H4 (cell line): ENCODE results near the gene DTX3. TPM values are rescaled to one million over a fixed set of nuclear protein-coding genes. Genes with fewer than 3 reads are reported as not detected.
"Not testable (repeated sequence)": the region's sequence is repeated elsewhere in the genome, so short reads cannot be mapped to it uniquely, and the experiment has no call there.

Experiments
- DNase-seq: peaks from one replicate; pipeline ENCODE4 v3.0.0-alpha.2; 2015; ENCODE audit warnings: low spot score
- total RNA-seq: library from RNA; depleted of rRNA; stranded (reverse); fragments of >200 nt; shearing (Covaris generic); gene quantifications from 2 replicates; pipeline ENCODE4 v1.2.3, GENCODE V29; 2014

Gene DTX3
- total RNA-seq, 1 experiment from 2014 or later, result 10.7 TPM

DNA sequence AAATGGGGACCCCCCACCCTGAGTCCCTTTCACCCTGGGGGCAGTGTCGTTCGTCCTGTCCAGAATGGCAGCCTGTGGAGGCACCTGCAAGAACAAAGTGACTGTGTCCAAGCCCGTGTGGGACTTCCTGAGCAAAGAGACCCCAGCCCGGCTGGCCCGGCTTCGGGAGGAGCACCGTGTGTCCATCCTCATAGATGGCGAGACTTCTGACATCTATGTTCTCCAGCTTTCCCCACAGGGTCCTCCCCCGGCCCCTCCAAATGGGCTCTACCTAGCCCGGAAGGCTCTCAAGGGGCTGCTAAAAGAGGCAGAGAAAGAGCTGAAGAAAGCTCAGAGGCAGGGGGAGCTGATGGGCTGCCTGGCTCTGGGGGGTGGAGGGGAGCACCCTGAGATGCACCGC, 2.2 kb downstream of the DTX3 start:
- no peak for DNase-seq

DNA sequence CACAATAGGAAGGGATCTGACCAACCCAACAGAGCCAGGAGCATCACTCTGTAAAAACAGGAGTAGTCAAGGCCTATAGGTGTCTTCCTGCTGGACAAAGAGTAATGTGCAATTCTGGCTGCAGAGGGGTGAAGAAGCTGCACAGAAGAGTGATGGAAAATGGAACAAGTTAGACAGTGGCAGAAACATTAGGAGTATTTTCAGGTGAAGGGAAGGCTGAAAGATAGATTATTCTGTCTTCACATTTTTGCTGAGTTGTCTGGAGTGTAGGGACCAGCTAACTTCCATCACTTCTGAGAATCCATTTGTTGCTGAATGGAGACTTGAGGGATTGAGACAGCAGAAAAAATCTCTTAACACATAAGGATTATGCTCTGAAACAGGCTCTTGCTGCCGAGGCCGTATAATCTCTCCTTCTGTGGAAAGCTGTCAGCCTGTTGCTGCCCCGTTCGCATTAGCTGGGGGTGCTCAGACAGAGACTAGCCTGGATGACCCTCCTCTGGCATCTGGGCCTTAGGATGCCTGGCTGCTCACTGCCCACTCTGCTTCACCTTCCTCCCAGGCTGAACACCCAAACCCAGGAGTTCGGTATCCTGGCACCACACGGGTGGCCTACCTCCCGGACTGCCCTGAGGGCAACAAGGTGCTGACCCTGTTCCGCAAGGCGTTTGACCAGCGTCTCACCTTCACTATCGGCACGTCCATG, 3.5 kb downstream of the DTX3 start:
- DNase-seq, result no peak

DNA sequence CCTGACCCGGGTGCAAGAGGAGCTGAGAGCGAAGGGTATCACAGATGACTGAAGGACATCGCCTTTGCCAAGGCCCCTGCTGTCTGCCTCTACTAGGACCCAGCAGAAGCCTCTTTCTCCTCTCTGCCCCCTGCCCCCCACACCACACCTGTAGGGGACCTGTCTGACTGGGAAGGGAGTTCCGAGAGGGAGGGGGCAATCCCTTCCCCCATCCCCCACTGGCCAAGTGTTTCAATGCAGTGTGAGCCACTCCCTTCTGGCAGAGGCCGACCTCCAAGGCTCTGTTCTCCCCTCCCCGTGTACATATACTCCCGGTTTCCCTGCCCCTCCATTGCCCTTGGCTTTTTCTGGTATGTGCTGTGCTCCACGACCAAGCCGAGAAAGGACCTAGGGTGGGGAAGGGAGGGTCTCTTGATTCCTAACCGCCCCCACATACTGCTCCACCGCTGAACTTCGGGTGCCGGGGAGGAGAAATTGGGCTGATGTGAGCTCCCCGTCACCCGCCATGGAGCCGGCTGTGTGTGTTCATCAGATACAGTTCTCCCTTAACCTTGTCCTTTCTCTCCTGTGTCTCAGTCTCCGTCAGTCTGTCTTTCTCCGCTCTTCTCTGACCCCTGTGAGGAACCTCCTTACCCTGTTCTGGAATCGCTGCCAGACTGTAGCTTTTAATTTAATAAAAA, 4.6 kb downstream of the DTX3 start:
- DNase-seq, result no peak

DNA sequence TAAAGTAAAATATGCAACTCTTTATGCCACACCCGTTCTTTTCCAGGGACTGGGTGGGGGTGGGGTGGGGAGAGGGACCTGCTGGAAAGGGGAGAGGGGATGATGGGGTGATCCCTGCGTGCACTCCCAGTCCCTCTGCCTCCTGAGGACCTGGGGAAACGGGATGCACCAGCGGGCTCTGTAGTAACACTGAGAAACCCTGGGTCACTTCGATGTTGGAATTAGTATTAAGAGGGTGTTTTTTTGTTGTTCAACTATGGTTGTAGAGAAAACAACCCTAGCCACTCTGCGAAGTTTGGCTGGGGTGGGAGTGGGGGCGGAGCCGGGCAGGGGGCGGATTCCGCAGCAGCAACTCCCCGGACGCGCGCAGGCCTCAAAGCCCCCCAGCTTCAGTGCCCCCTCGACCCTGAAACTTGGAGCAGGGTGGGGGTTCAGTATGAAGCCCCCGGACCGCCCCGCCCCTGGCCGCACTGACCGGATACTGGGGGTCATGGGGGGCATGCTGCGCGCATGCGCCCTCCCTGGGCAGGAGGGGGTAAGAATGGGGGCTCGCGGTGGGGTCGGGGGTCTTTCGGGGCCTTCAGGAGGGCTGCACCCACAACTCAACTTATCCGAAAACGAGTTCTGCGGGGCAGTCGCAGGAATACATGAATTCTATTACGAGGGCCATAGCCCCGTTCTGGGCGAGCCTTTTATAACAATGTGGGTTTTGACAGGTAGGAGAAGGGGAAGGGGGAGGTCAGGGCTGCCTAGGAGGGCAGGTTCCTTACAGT, 5.3 kb downstream of the DTX3 start:
- no peak for DNase-seq

DNA sequence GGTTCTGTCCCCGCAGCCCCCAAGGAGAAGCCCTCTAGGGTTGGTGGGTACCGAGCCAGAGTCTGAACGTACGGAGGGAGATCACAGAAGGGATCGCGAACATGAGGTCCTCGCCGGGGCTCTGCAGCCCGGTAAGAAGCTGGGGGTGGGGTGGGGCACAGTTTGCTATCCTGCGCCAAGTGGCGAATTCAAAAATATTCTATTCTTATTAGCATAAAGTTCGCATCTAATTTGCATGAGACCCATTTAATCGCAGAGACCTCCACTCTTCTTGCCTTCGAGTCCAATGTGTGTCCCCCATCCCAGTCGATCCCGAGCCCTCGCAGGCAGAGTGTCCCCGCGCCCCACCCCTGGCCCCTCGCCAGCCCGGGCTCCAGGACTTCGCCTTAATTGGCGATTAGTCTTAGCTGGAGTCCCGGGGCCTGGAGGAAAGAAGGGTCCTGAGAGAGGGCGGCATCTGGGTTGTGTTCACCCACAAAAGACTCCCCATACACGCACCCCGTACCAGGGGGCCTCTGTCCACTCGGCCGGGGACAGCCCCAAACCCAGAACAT, 6.0 kb downstream of the DTX3 start:
- no peak for DNase-seq

DNA sequence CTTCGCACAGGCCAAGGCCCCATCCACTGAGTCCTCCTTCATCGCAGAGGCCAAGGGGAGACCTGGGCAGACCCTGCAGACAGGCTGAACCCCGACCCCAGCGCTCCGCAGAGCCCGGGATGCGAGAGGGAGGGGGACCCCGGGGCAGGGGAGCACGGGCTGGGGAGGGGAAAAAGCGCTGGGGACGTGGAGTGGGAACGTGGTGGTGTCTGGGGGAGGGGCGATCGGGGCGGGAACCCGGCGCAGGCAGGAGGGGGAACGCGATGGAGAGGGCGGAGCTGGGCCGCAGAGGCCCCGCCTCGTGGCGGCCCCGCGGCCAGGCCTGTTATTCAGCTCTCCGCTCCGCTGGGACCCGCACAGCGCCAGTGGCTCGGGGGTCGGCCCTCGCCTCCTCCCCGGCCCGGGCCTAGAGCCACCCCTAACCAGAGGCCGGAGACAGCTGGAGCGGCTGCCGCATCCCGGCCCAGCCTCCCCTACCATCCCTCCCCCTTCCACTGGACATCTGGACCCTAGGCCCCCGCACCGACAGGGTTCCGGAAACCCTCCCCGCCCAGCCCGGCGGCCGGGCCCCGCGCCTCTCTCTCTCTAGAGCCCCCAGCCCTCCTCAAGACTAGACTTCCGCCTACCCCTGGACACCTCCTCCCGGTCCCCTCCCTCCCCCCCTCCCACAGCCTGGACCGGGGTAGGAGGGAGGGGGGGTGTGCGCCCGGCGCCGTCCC, 6.6 kb downstream of the DTX3 start, which contains the start of gene ARHGEF25:
Gene ARHGEF25 (plus strand): TSS at position 328 of the 719 bp plus-strand sequence. CDS start 460 bp downstream, outside the sequence.
- DNase-seq, result no peak

DNA sequence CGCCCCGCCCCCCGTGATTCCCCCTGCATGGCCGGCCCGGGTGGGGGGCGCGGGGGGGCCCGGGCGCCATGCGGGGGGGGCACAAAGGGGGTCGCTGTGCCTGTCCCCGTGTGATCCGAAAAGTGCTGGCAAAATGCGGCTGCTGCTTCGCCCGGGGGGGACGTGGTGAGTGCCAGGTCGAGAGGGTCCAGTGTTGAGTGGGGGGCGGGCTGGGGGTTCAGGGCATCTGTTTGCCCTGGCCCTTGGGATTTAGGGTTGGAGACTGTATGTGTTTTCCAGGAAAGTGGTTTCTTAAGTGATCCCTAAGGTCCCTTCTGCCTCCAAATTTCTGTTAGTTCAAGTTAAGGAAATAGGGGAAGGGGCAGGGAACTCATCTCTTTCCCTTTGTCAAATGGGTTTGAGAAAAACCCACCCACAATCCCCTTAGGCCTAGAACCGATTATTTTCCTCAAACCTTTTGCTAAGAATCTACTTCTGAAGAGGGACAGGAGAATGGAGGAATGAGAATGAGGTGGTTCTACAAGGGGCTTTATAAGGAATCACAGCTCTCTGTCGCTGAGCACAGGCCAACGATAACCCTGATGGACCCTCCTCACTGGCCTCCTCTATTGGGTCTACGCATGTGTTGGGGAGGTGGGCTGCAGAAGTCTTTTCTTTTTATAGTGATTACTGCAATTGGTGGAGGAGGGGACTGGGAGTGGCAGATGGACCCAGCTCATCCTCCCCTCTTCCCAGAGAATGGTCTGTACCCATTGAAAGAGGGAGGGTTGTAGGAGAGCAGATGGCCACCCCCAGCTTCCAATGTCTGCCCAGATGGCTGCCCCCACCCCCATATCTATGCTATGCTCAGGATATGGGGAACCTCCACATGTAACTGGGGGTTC, 7.4 kb downstream of the DTX3 start:
- DNase-seq, result no peak

DNA sequence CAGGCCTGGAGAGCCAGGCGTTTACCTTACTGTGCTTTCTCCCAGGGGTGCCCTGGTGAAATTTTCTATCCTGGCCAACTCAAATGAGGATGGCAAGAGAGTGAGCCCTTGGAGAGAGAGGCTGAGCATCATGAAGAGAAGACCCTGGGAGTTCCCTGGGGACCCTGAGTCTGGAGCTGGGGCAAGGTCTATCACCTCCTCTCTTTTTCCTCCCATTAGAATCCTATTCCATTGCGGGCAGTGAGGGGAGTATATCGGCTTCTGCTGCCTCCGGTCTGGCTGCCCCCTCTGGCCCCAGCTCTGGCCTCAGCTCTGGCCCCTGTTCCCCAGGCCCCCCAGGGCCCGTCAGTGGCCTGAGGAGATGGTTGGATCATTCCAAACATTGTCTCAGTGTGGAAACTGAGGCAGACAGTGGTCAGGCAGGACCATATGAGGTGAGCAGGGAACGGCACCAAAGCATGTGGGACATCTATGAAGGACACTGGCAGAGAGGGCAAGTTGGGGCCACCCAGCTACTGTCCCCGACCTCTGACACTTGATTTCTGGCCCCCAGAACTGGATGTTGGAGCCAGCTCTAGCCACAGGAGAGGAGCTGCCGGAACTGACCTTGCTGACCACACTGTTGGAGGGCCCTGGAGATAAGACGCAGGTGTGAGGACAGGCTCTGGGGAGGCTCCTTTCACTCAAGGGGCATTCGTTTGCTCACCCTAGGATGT, 8.2 kb downstream of the DTX3 start:
- DNase-seq, result no peak

DNA sequence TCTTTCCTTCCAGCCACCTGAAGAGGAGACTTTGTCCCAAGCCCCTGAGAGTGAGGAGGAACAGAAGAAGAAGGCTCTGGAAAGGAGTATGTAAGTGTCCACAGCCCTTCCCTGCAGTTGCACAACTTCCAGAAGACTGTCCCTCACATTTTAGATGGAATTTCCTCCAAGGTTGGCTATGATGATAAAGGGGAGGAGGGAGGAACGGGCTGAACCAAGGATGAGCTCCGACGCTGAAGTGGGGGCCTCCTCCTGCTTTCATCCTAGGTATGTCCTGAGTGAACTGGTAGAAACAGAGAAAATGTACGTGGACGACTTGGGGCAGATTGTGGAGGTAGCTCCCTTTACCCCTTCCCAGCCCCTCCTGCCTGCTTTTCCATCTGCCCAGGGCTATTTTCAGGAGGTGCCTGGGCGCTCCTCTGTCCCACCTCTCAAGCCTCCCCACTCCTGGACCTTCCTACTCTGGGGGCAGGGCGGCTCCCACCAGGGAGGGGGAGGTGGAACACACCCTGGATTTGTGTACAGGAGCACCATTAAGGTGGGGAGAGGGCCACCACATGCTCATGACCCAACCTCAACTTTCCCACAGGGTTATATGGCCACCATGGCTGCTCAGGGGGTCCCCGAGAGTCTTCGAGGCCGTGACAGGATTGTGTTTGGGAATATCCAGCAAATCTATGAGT, 8.9 kb downstream of the DTX3 start:
- DNase-seq, result no peak

DNA sequence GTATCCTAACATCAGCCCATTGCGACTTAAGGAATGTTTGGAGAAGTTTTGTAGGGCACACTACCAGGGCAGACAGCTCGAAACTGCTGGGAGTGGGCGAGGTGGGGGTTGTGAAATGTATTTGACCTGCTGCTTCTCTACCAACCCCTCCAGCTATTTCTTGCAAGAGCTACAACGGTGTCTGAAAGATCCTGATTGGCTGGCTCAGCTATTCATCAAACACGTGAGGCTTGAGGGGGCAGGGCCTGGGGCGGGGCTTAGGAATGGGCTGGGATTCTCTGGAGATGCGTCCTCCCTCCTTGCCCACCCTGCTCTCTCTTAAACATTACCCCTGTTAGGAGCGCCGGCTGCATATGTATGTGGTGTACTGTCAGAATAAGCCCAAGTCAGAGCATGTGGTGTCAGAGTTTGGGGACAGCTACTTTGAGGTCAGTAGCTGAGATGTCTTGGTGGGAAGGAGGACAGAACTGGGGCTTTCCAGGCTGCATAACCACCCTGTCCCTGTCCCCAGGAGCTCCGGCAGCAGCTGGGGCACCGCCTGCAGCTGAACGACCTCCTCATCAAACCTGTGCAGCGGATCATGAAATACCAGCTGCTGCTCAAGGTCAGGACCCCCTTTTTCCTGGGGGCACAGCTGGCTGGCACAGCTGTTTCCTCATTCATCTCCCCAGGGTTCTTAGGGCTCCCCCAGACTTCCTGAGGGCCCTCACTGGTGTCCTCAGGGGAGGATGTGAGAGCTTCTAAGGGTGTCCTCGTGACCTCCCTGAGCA, 9.7 kb downstream of the DTX3 start:
- no peak for DNase-seq

DNA sequence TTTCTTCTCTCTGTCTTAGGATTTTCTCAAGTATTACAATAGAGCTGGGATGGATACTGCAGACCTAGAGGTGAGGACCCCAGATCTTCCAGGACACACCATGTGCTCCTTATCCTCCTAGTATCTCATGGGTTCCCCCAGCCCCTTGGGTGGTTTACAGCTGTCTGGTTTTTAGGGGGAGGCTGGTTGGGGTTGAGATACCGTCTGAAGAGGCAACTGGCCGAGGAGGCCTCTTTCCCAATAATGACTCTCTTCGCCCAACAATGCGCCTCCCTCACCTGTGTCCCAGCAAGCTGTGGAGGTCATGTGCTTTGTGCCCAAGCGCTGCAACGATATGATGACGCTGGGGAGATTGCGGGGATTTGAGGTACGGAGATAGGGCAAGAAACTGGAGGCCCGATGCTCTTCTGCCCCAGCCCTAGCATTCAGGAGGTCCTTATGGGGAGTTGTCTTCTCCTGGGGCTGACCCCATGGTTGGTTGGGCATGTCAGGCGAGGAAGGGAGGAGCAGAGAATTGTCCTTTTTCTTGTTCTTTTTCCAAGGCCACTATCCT, 10.4 kb downstream of the DTX3 start:
- DNase-seq, result no peak

DNA sequence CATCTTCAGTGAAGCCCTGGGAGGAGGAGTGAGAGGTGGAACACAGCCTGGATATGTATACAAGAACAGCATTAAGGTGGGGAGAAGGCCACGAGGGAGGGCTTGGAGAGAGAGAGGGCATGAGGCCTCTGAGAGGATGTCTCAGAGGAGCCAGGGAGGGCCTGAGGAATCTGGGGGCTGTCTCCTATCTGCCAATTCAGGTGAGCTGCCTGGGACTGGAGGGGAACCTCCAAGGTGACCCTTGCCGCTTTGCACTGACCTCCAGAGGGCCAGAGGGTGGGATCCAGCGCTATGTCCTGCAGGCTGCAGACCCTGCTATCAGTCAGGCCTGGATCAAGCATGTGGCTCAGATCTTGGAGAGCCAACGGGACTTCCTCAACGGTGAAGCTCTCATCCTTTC, 11.0 kb downstream of the DTX3 start:
- DNase-seq, result no peak

DNA sequence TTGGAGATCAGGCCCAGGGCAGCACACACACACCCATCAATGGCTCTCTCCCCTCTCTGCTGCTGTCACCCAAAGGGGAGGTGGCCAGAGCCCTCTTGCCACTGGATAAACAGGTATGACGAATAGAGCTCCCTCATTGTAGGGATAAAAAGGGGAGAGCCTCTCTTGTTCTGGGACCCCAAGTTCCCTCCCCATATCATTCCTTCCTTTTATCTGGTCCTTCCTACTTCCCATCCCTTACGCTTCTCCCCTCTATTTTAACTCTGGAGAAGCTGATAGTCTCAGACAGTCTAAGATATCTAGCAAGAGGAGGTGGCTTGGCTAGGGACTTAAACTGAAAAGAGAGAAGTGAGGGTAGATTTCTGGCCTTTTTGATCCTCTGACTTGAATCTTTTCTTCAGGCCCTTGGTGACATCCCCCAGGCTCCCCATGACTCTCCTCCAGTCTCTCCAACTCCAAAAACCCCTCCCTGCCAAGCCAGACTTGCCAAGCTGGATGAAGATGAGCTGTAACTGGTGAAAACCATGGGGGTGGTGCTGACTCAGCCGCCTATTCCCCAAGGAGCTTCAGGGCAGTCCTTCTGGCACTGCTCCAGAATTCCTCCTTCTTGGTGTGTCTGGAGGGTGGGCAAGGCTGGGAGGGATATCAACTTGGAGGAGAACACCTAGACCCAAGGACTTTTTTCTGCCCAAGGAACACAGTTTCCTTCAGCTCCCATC, 11.9 kb downstream of the DTX3 start:
- no peak for DNase-seq

DNA sequence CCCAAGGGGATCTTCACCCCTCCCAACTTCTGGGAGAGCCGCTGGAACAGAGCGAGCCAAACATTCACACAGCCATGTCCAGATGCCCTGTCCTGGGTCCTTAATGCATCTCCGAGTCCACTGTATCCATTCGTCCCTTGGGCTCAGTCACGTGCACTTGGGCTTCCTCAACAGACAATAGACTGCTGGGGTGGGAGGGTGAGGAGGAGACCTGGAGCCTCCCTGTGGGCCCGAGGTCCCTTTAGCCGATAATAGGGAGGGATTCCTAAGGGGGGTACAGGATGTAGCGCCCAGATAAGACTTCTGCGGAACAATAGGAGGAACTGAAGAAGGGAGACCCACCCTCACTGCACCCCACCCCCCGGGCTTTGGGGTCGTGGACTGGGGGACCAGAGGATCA, 13.3 kb downstream of the DTX3 start:
- no peak for DNase-seq

DNA sequence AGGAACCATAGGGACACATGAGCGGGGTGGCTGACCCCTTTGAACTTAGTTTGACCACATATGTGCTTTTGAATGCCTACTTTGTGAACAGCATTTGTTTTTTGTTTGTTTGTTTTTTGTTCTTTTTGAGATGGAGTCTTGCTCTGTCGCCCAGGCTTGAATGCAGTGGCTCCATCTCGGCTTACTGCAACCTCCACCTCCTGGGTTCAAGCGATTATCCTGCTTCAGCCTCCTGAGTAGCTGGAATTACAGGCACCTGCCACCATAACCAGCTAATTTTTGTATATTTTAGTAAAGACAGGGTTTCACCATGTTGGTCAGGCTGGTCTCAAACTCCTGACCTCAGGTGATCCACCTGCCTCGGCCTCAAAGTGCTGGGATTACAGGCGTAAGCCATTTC, 13.8 kb downstream of the DTX3 start:
- not testable (repeated sequence) for DNase-seq

DNA sequence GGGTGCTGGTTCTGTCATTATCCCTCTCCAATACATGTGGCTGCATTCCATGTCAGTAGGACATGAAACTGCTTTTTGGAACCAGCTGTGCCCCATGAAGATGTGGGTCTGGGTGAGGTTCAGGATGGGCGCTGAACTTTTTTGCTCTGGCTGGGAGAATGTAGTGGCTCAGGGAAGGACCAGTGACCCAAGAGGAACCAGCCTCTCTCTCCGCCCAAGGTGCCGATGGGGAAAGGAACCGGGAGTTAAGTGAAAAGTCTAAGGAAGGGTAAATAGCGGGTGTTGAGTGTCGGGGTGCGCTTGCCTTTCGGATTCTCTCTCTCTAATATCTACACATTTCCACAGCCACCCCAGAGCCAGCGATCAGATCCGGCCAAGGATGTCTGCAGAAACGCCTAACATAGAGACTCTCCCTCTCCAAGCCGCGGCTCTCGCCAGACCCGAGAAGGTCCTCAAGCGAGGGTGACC, 14.4 kb downstream of the DTX3 start:
- DNase-seq, result no peak

DNA sequence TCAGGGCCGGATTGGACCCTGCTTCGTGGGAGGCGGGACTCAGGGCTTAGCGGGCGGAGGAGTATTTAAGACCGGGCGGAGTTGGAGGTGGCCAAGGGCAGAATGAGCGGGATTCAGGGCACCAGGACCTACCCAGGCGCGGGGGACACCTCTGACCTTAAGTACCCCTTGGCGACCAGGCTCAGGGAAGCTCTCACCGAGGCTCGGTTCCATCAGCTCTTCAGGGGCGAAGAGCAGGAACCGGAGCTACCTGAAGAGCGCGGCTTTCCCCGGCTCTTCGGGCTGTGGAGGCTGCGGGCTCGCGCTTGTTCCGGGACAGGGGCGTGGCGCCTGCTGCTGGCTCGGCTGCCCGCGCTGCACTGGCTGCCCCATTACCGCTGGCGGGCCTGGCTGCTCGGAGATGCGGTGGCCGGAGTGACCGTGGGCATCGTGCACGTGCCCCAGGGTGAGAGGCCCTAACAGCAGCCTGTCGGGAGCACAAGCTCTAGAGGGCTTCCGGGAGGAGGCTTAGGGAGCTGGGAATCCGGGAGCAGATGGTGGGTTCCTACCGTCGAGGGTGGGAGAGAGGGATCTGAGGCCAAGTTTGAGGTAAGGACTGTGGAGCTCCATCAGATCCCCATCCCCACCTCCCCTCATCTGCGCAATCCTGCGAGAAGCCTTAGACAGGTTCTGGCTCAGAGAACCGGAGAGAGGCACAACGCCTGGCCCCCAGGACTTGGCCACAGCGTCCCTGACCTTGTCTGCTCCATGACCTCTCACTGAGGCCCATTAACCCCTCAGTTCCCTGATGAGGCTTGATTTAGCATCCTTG, 15.0 kb downstream of the DTX3 start:
- DNase-seq, result no peak
